ENCODE measurements around the gene PSG5.
"Not testable (repeated sequence)": the region's sequence is repeated elsewhere in the genome, so short reads cannot be mapped to it uniquely, and the experiment has no call there.

PSG5 gene

GRCh38 chr19:43181869-43182771 lies 4.2 kb downstream of the PSG5 start:
- DNase-seq (ENCODE audit: low spot score), result not testable (repeated sequence)

- DNase-seq (ENCODE audit: low spot score), result not testable (repeated sequence)
Measured at GRCh38 chr19:43179569-43180147, 6.7 kb downstream of the PSG5 start.

- DNase-seq (ENCODE audit: low spot score), result not testable (repeated sequence)
Measured at GRCh38 chr19:43178577-43178976, 7.8 kb downstream of the PSG5 start.

- not testable (repeated sequence) for DNase-seq (ENCODE audit: low spot score)
Measured at GRCh38 chr19:43165906-43166305, 20.4 kb downstream of the PSG5 start.

GRCh38 chr19:43163135-43163534 lies 23.2 kb downstream of the PSG5 start:
- not testable (repeated sequence) for DNase-seq (ENCODE audit: low spot score)

- DNase-seq (ENCODE audit: low spot score), result not testable (repeated sequence)
Measured at GRCh38 chr19:43162261-43162660, 24.1 kb downstream of the PSG5 start.

- no peak for DNase-seq (ENCODE audit: low spot score)
Measured at GRCh38 chr19:43152214-43152613, 34.1 kb downstream of the PSG5 start.

- DNase-seq (ENCODE audit: low spot score), result not testable (repeated sequence)
Measured at GRCh38 chr19:43149788-43150187, 36.5 kb downstream of the PSG5 start.

GRCh38 chr19:43148233-43148632 lies 38.1 kb downstream of the PSG5 start:
- DNase-seq (ENCODE audit: low spot score), result no peak

- not testable (repeated sequence) for DNase-seq (ENCODE audit: low spot score)
Measured at GRCh38 chr19:43141763-43142162, 44.6 kb downstream of the PSG5 start.

- DNase-seq (ENCODE audit: low spot score), result no peak
Measured at GRCh38 chr19:43132696-43133095, 53.6 kb downstream of the PSG5 start.

GRCh38 chr19:43131281-43131842 lies 55.0 kb downstream of the PSG5 start:
- not testable (repeated sequence) for DNase-seq (ENCODE audit: low spot score)

- DNase-seq (ENCODE audit: low spot score), result not testable (repeated sequence)
Measured at GRCh38 chr19:43129197-43129596, 57.1 kb downstream of the PSG5 start.

GRCh38 chr19:43127336-43127735 lies 59.0 kb downstream of the PSG5 start:
- DNase-seq (ENCODE audit: low spot score), result not testable (repeated sequence)

GRCh38 chr19:43126720-43127119 lies 59.6 kb downstream of the PSG5 start:
- DNase-seq (ENCODE audit: low spot score), result no peak

GRCh38 chr19:43124360-43124759 lies 62.0 kb downstream of the PSG5 start:
- DNase-seq (ENCODE audit: low spot score), result no peak

GRCh38 chr19:43120433-43121026 lies 65.8 kb downstream of the PSG5 start:
- DNase-seq (ENCODE audit: low spot score), result not testable (repeated sequence)

GRCh38 chr19:43119526-43119925 lies 66.8 kb downstream of the PSG5 start:
- not testable (repeated sequence) for DNase-seq (ENCODE audit: low spot score)

Measured in putamen (tissue), 1 donor.